GM18951 (cell line): Measurements from ENCODE around the gene TUBB4B.
A peak's percentile ranks its signal among the peaks of the same experiment; 100 is the strongest.
"Not testable (repeated sequence)": the region's sequence is repeated elsewhere in the genome, so short reads cannot be mapped to it uniquely, and the experiment has no call there.

Experiments
- POLR2A ChIP-seq: IDR thresholded peaks from 4 replicates; pipeline ENCODE4 v1.6.1; 2011; ENCODE audit warnings: mild to moderate bottlenecking; ENCODE audit not compliant: insufficient read length, insufficient read depth; ENCODE audit errors: extremely low read depth
- in situ Hi-C: fragments of 300-500 bp; cut with MboI; formaldehyde crosslinking; loops from one replicate; pipeline ENCODE4 v1.12.0; 2022; ENCODE audit warnings: low sequenced_read_pairs, mixed read lengths, inconsistent platforms; ENCODE audit not compliant: unreplicated experiment

The TUBB4B gene

DNA sequence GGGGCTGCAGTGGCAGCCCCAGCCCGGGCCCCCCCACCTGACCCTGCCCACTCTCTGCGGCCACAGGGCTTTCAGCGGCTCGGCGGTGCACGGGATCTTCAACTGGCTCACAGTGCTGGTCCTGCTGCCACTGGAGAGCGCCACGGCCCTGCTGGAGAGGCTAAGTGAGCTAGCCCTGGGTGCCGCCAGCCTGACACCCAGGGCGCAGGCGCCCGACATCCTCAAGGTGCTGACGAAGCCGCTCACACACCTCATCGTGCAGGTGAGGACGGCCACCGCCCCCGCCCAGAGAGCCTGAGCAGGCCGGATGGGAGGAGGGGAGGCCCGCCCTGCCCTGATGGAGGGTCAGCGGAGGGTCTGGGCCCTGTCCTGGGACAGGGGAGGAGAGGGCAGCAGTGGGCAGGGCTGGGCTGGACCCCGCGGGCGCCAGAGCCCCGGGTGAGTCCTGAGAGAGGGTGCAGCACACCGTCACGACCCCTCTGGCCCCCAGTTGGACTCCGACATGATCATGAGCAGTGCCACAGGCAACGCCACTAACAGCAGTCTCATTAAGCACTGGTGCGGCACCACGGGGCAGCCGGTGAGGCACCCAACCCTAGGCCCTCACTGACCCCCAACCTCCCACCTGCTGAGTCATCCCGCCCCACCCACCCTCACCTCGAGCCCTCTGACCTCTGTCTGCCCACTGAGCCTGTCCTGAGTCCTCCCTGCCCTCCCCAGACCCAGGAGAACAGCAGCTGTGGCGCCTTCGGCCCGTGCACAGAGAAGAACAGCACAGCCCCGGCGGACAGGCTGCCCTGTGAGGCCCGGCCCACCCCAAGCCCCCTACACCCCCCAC lies 7.7 kb upstream of the TUBB4B start:
- in situ Hi-C loops = no loop called here
- TF ChIP-seq POLR2A = no peak

GRCh38 chr9:137234055-137234697 lies 6.9 kb upstream of the TUBB4B start:
- in situ Hi-C loops = no loop called here
- TF ChIP-seq POLR2A = no peak

GRCh38 chr9:137234758-137235423 lies 6.2 kb upstream of the TUBB4B start:
- in situ Hi-C loops = no loop called here
- TF ChIP-seq POLR2A = no peak

GRCh38 chr9:137235424-137236237 lies 5.5 kb upstream of the TUBB4B start:
- TF ChIP-seq POLR2A = no peak
- in situ Hi-C loops = no loop called here

- no peak for TF ChIP-seq POLR2A
- in situ Hi-C loops = no loop called here
Observed at GRCh38 chr9:137236238-137236935, 4.7 kb upstream of the TUBB4B start.

- in situ Hi-C loops = no loop called here
- TF ChIP-seq POLR2A = no peak
Observed at GRCh38 chr9:137236936-137237421, 4.1 kb upstream of the TUBB4B start.

- in situ Hi-C loops = no loop called here
- no peak for TF ChIP-seq POLR2A
Observed at GRCh38 chr9:137237759-137238726, 3.0 kb upstream of the TUBB4B start.

- in situ Hi-C loops = not testable (repeated sequence)
Observed at GRCh38 chr9:137239541-137240200, 1.4 kb upstream of the TUBB4B start.

- TF ChIP-seq POLR2A = peak; percentile 53
- in situ Hi-C loops = no loop called here
Observed at GRCh38 chr9:137240318-137240840, 708 bp upstream of the TUBB4B start.

- no peak for TF ChIP-seq POLR2A
- in situ Hi-C loops = no loop called here
Observed at GRCh38 chr9:137241490-137242268, 592 bp downstream of the TUBB4B start.
